ENCODE results near the gene SF3A1.

DNA sequence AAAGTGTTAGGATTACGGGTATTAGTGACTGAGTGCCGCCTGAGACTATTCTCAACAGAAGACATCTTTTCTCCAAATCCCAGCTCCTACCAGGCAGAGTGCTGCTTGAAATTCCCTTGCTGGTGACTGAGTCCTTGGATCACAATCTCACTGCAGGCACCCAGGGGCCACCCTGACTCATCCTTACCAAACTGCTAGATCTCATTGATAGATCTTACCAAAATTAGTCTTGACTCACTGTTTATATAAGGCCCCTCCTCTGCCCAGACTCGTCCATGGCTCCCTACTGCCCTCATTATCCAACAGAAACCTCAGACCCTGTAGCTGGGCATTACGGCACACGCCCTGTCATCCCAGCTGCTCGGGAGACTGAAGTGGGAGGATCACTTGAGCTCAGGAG lies 44.6 kb downstream of the SF3A1 start:
- no peak for TF ChIP-seq HNRNPK (IDR thresholded peaks at IDR 0.05; ENCODE audit: low read depth, low read length, poor library complexity, severe bottlenecking)
- no peak for TF ChIP-seq XRCC5 (IDR thresholded peaks at IDR 0.05; ENCODE audit: low read depth, low read length)
- TF ChIP-seq, protein P1, sequence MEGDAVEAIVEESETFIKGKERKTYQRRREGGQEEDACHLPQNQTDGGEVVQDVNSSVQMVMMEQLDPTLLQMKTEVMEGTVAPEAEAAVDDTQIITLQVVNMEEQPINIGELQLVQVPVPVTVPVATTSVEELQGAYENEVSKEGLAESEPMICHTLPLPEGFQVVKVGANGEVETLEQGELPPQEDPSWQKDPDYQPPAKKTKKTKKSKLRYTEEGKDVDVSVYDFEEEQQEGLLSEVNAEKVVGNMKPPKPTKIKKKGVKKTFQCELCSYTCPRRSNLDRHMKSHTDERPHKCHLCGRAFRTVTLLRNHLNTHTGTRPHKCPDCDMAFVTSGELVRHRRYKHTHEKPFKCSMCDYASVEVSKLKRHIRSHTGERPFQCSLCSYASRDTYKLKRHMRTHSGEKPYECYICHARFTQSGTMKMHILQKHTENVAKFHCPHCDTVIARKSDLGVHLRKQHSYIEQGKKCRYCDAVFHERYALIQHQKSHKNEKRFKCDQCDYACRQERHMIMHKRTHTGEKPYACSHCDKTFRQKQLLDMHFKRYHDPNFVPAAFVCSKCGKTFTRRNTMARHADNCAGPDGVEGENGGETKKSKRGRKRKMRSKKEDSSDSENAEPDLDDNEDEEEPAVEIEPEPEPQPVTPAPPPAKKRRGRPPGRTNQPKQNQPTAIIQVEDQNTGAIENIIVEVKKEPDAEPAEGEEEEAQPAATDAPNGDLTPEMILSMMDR (IDR thresholded peaks at IDR 0.05 in 2 of 3, conservative IDR thresholded peaks at IDR 0.05 in 1 of 3; ENCODE audit: insufficient read depth in 2 of 3, low read depth in 1 of 3, low read length in 3 of 3): no peak
- TF ChIP-seq NRF1 (conservative IDR thresholded peaks at IDR 0.05 in 1 of 2, IDR thresholded peaks at IDR 0.05 in 1 of 2): no peak
- TF ChIP-seq, protein P2, sequence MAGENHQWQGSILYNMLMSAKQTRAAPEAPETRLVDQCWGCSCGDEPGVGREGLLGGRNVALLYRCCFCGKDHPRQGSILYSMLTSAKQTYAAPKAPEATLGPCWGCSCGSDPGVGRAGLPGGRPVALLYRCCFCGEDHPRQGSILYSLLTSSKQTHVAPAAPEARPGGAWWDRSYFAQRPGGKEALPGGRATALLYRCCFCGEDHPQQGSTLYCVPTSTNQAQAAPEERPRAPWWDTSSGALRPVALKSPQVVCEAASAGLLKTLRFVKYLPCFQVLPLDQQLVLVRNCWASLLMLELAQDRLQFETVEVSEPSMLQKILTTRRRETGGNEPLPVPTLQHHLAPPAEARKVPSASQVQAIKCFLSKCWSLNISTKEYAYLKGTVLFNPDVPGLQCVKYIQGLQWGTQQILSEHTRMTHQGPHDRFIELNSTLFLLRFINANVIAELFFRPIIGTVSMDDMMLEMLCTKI (IDR thresholded peaks at IDR 0.05; ENCODE audit: partially characterized antibody): no peak
- TF ChIP-seq, protein P3, sequence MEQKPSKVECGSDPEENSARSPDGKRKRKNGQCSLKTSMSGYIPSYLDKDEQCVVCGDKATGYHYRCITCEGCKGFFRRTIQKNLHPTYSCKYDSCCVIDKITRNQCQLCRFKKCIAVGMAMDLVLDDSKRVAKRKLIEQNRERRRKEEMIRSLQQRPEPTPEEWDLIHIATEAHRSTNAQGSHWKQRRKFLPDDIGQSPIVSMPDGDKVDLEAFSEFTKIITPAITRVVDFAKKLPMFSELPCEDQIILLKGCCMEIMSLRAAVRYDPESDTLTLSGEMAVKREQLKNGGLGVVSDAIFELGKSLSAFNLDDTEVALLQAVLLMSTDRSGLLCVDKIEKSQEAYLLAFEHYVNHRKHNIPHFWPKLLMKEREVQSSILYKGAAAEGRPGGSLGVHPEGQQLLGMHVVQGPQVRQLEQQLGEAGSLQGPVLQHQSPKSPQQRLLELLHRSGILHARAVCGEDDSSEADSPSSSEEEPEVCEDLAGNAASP (IDR thresholded peaks at IDR 0.05): no peak
- TF ChIP-seq SREBF2 (CRISPR knock-in tag; IDR thresholded peaks at IDR 0.05): no peak
- no peak for TF ChIP-seq NFIC (IDR thresholded peaks at IDR 0.05)
- TF ChIP-seq NCOA2 (IDR thresholded peaks at IDR 0.05; ENCODE audit: partially characterized antibody in 2 of 2): no peak
- TF ChIP-seq ZBTB8A (IDR thresholded peaks at IDR 0.05; ENCODE audit: partially characterized antibody): no peak
- TF ChIP-seq HNRNPLL (IDR thresholded peaks at IDR 0.05; ENCODE audit: low read depth, low read length, poor library complexity, severe bottlenecking): no peak
- TF ChIP-seq ZNF76 (CRISPR knock-in tag; IDR thresholded peaks at IDR 0.05; ENCODE audit: borderline replicate concordance): no peak
- TF ChIP-seq SIN3B (IDR thresholded peaks at IDR 0.05; ENCODE audit: low read depth): no peak
- TF ChIP-seq HDAC6 (IDR thresholded peaks at IDR 0.05; ENCODE audit: low read depth, low read length): no peak

Measured in K562 (cell line).